ENCODE results near the gene CST9.
"Not testable (repeated sequence)": the region's sequence is repeated elsewhere in the genome, so short reads cannot be mapped to it uniquely, and the experiment has no call there.

The CST9 gene

GRCh38 chr20:23627501-23627900 lies 21.8 kb upstream of the CST9 start:
- no peak overlapping the region for H3K4me3 ChIP-seq (ENCODE audit: insufficient read length, low read depth)
- DNase-seq (ENCODE audit: low read depth, low spot score): no peak
- no peak overlapping the region for H3K9ac ChIP-seq (ENCODE audit: insufficient read length, low read depth)
- no peaks in the 10 kb centered on the region for H3K27me3 ChIP-seq (ENCODE audit: insufficient read depth, insufficient read length)
- peaks cover 9% of the 10 kb centered on the region for H3K36me3 ChIP-seq (ENCODE audit: insufficient read depth, insufficient read length, low read length)
- H3K9me3 ChIP-seq (ENCODE audit: insufficient read depth, low read length): no peaks in the 10 kb centered on the region
- TF ChIP-seq ZNF274 (IDR thresholded peaks at IDR 0.05; ENCODE audit: low read depth, low read length) (no peak), SUZ12 (IDR thresholded peaks at IDR 0.05; ENCODE audit: extremely low read depth, insufficient read depth, insufficient read length) (no peak), YY1 (IDR thresholded peaks at IDR 0.05; ENCODE audit: insufficient read depth, insufficient read length) (no peak)
- peaks cover 3% of the 10 kb centered on the region for H3K4me1 ChIP-seq (ENCODE audit: insufficient read depth, insufficient read length)

GRCh38 chr20:23626040-23626620 lies 20.4 kb upstream of the CST9 start:
- Histone ChIP-seq H3K36me3 (ENCODE audit: insufficient read depth, insufficient read length, low read length) (peaks cover under 1% of the 10 kb centered on the region), H3K27me3 (ENCODE audit: insufficient read depth, insufficient read length) (no peaks in the 10 kb centered on the region), H3K9me3 (ENCODE audit: insufficient read depth, low read length) (no peaks in the 10 kb centered on the region), H3K9ac (ENCODE audit: insufficient read length, low read depth) (no peak overlapping the region), H3K4me1 (ENCODE audit: insufficient read depth, insufficient read length) (peaks cover 3% of the 10 kb centered on the region), H3K4me3 (ENCODE audit: insufficient read length, low read depth) (no peak overlapping the region)
- TF ChIP-seq ZNF274 (IDR thresholded peaks at IDR 0.05; ENCODE audit: low read depth, low read length) (no peak), YY1 (IDR thresholded peaks at IDR 0.05; ENCODE audit: insufficient read depth, insufficient read length) (no peak), SUZ12 (IDR thresholded peaks at IDR 0.05; ENCODE audit: extremely low read depth, insufficient read depth, insufficient read length) (no peak)
- no peak for DNase-seq (ENCODE audit: low read depth, low spot score)

GRCh38 chr20:23625236-23625964 lies 19.7 kb upstream of the CST9 start:
- H3K9ac ChIP-seq (ENCODE audit: insufficient read length, low read depth): no peak overlapping the region
- TF ChIP-seq YY1 (IDR thresholded peaks at IDR 0.05; ENCODE audit: insufficient read depth, insufficient read length) (no peak), SUZ12 (IDR thresholded peaks at IDR 0.05; ENCODE audit: extremely low read depth, insufficient read depth, insufficient read length) (no peak), ZNF274 (IDR thresholded peaks at IDR 0.05; ENCODE audit: low read depth, low read length) (no peak)
- H3K4me3 ChIP-seq (ENCODE audit: insufficient read length, low read depth): no peak overlapping the region
- H3K27me3 ChIP-seq (ENCODE audit: insufficient read depth, insufficient read length): no peaks in the 10 kb centered on the region
- DNase-seq (ENCODE audit: low read depth, low spot score): no peak
- H3K4me1 ChIP-seq (ENCODE audit: insufficient read depth, insufficient read length): peaks cover 3% of the 10 kb centered on the region
- H3K36me3 ChIP-seq (ENCODE audit: insufficient read depth, insufficient read length, low read length): no peaks in the 10 kb centered on the region
- no peaks in the 10 kb centered on the region for H3K9me3 ChIP-seq (ENCODE audit: insufficient read depth, low read length)

GRCh38 chr20:23624324-23624691 lies 18.6 kb upstream of the CST9 start:
- no peak overlapping the region for H3K4me3 ChIP-seq (ENCODE audit: insufficient read length, low read depth)
- TF ChIP-seq ZNF274 (IDR thresholded peaks at IDR 0.05; ENCODE audit: low read depth, low read length): no peak
- TF ChIP-seq YY1 (IDR thresholded peaks at IDR 0.05; ENCODE audit: insufficient read depth, insufficient read length): no peak
- no peak for TF ChIP-seq SUZ12 (IDR thresholded peaks at IDR 0.05; ENCODE audit: extremely low read depth, insufficient read depth, insufficient read length)

GRCh38 chr20:23623666-23624323 lies 18.1 kb upstream of the CST9 start:
- no peak for DNase-seq (ENCODE audit: low read depth, low spot score)
- no peaks in the 10 kb centered on the region for H3K4me1 ChIP-seq (ENCODE audit: insufficient read depth, insufficient read length)
- no peak overlapping the region for H3K9ac ChIP-seq (ENCODE audit: insufficient read length, low read depth)
- H3K36me3 ChIP-seq (ENCODE audit: insufficient read depth, insufficient read length, low read length): no peaks in the 10 kb centered on the region
- H3K4me3 ChIP-seq (ENCODE audit: insufficient read length, low read depth): no peak overlapping the region
- H3K9me3 ChIP-seq (ENCODE audit: insufficient read depth, low read length): no peaks in the 10 kb centered on the region
- no peaks in the 10 kb centered on the region for H3K27me3 ChIP-seq (ENCODE audit: insufficient read depth, insufficient read length)
- TF ChIP-seq SUZ12 (IDR thresholded peaks at IDR 0.05; ENCODE audit: extremely low read depth, insufficient read depth, insufficient read length) (no peak), YY1 (IDR thresholded peaks at IDR 0.05; ENCODE audit: insufficient read depth, insufficient read length) (no peak), ZNF274 (IDR thresholded peaks at IDR 0.05; ENCODE audit: low read depth, low read length) (no peak)

More at GRCh38 chr20:23624324-23624691, 18.6 kb upstream of the CST9 start:
- H3K9ac ChIP-seq (ENCODE audit: insufficient read length, low read depth): no peak overlapping the region
- no peaks in the 10 kb centered on the region for H3K27me3 ChIP-seq (ENCODE audit: insufficient read depth, insufficient read length)
- no peaks in the 10 kb centered on the region for H3K4me1 ChIP-seq (ENCODE audit: insufficient read depth, insufficient read length)
- no peaks in the 10 kb centered on the region for H3K9me3 ChIP-seq (ENCODE audit: insufficient read depth, low read length)
- DNase-seq (ENCODE audit: low read depth, low spot score): no peak
- no peaks in the 10 kb centered on the region for H3K36me3 ChIP-seq (ENCODE audit: insufficient read depth, insufficient read length, low read length)

GRCh38 chr20:23622839-23623343 lies 17.2 kb upstream of the CST9 start:
- Histone ChIP-seq H3K36me3 (ENCODE audit: insufficient read depth, insufficient read length, low read length) (no peaks in the 10 kb centered on the region), H3K4me1 (ENCODE audit: insufficient read depth, insufficient read length) (no peaks in the 10 kb centered on the region)
- no peak for DNase-seq (ENCODE audit: low read depth, low spot score)

GRCh38 chr20:23622401-23622800 lies 16.7 kb upstream of the CST9 start:
- H3K9ac ChIP-seq (ENCODE audit: insufficient read length, low read depth); H3K4me1 ChIP-seq (ENCODE audit: insufficient read depth, insufficient read length); H3K9me3 ChIP-seq (ENCODE audit: insufficient read depth, low read length); DNase-seq (ENCODE audit: low read depth, low spot score); H3K4me3 ChIP-seq (ENCODE audit: insufficient read length, low read depth); H3K36me3 ChIP-seq (ENCODE audit: insufficient read depth, insufficient read length, low read length); H3K27me3 ChIP-seq (ENCODE audit: insufficient read depth, insufficient read length): not testable (repeated sequence)

More at GRCh38 chr20:23622839-23623343, 17.2 kb upstream of the CST9 start:
- Histone ChIP-seq H3K9me3 (ENCODE audit: insufficient read depth, low read length) (no peaks in the 10 kb centered on the region), H3K27me3 (ENCODE audit: insufficient read depth, insufficient read length) (no peaks in the 10 kb centered on the region), H3K4me3 (ENCODE audit: insufficient read length, low read depth) (no peak overlapping the region), H3K9ac (ENCODE audit: insufficient read length, low read depth) (no peak overlapping the region)
- no peak for TF ChIP-seq ZNF274 (IDR thresholded peaks at IDR 0.05; ENCODE audit: low read depth, low read length)
- no peak for TF ChIP-seq YY1 (IDR thresholded peaks at IDR 0.05; ENCODE audit: insufficient read depth, insufficient read length)
- no peak for TF ChIP-seq SUZ12 (IDR thresholded peaks at IDR 0.05; ENCODE audit: extremely low read depth, insufficient read depth, insufficient read length)

GRCh38 chr20:23620670-23621386 lies 15.1 kb upstream of the CST9 start:
- not testable (repeated sequence) for H3K27me3 ChIP-seq (ENCODE audit: insufficient read depth, insufficient read length); H3K9ac ChIP-seq (ENCODE audit: insufficient read length, low read depth); DNase-seq (ENCODE audit: low read depth, low spot score); H3K4me3 ChIP-seq (ENCODE audit: insufficient read length, low read depth); H3K4me1 ChIP-seq (ENCODE audit: insufficient read depth, insufficient read length); H3K36me3 ChIP-seq (ENCODE audit: insufficient read depth, insufficient read length, low read length); H3K9me3 ChIP-seq (ENCODE audit: insufficient read depth, low read length)

Measured in NT2/D1 (cell line).